ENCODE data around the gene MPP1. TPM values are rescaled to one million over a fixed set of nuclear protein-coding genes. Genes with fewer than 3 reads are reported as not detected.

MPP1 gene
- total RNA-seq, 1 donor from 2014 or later, result 9.2 TPM

GRCh38 chrX:154791467-154791866 is 13.8 kb downstream of the MPP1 start:
- TF ChIP-seq CTCF (conservative IDR thresholded peaks at IDR 0.05; ENCODE audit: low read depth, low read length), result no peak
- no peak overlapping the region for H3K4me3 ChIP-seq (ENCODE audit: low read depth, low read length)
- no peak for DNase-seq (ENCODE audit: low read depth)

GRCh38 chrX:154785716-154786115 is 19.6 kb downstream of the MPP1 start:
- TF ChIP-seq CTCF (conservative IDR thresholded peaks at IDR 0.05; ENCODE audit: low read depth, low read length), result no peak

GRCh38 chrX:154784149-154784995 is 20.9 kb downstream of the MPP1 start:
- TF ChIP-seq CTCF (conservative IDR thresholded peaks at IDR 0.05; ENCODE audit: low read depth, low read length), result no peak
- no peak for DNase-seq (ENCODE audit: low read depth)
- H3K4me3 ChIP-seq (ENCODE audit: low read depth, low read length), result no peak overlapping the region

More at GRCh38 chrX:154785716-154786115, 19.6 kb downstream of the MPP1 start:
- DNase-seq (ENCODE audit: low read depth), result no peak
- no peak overlapping the region for H3K4me3 ChIP-seq (ENCODE audit: low read depth, low read length)

- H3K4me3 ChIP-seq (ENCODE audit: low read depth, low read length), result no peak overlapping the region
- no peak for TF ChIP-seq CTCF (conservative IDR thresholded peaks at IDR 0.05; ENCODE audit: low read depth, low read length)
- no peak for DNase-seq (ENCODE audit: low read depth)
These were observed 24.3 kb downstream of the MPP1 start for GRCh38 chrX:154780968-154781367.

GRCh38 chrX:154779261-154779660 is 26.0 kb downstream of the MPP1 start:
- no peak overlapping the region for H3K4me3 ChIP-seq (ENCODE audit: low read depth, low read length)
- TF ChIP-seq CTCF (conservative IDR thresholded peaks at IDR 0.05; ENCODE audit: low read depth, low read length), result no peak
- no peak for DNase-seq (ENCODE audit: low read depth)

- no peak overlapping the region for H3K4me3 ChIP-seq (ENCODE audit: low read depth, low read length)
- DNase-seq (ENCODE audit: low read depth), result no peak
- no peak for TF ChIP-seq CTCF (conservative IDR thresholded peaks at IDR 0.05; ENCODE audit: low read depth, low read length)
These were observed 28.5 kb downstream of the MPP1 start for GRCh38 chrX:154776753-154777152.
